Osteocyte (in vitro differentiated cells): ENCODE measurements around the gene KDF1. TPM values are rescaled to one million over a fixed set of nuclear protein-coding genes. Genes with fewer than 3 reads are reported as not detected.

Source experiments
- DNase-seq: peaks from one replicate; pipeline ENCODE4 v3.0.0; 2021; ENCODE audit warnings: mixed read lengths; ENCODE audit not compliant: unreplicated experiment; ENCODE audit errors: extremely low spot score
- H3K27ac Mint-ChIP-seq: one replicate; pipeline ENCODE4 v1.8.0; 2021; ENCODE audit warnings: mild to moderate bottlenecking, mixed read lengths; ENCODE audit not compliant: unreplicated experiment
- H3K27me3 Mint-ChIP-seq: one replicate; pipeline ENCODE4 v1.8.0; 2021; ENCODE audit warnings: mixed read lengths; ENCODE audit not compliant: unreplicated experiment
- H3K36me3 Mint-ChIP-seq: one replicate; pipeline ENCODE4 v1.8.0; 2021; ENCODE audit warnings: mixed read lengths; ENCODE audit not compliant: unreplicated experiment
- H3K4me1 Mint-ChIP-seq: one replicate; pipeline ENCODE4 v1.8.0; 2021; ENCODE audit warnings: mixed read lengths; ENCODE audit not compliant: unreplicated experiment
- H3K4me3 Mint-ChIP-seq: one replicate; pipeline ENCODE4 v1.8.0; 2021; ENCODE audit warnings: mild to moderate bottlenecking, moderate library complexity, mixed read lengths; ENCODE audit not compliant: unreplicated experiment
- H3K9me3 Mint-ChIP-seq: one replicate; pipeline ENCODE4 v1.8.0; 2021; ENCODE audit warnings: mixed read lengths; ENCODE audit not compliant: unreplicated experiment
- total RNA-seq: library from RNA; stranded (reverse); gene quantifications from 2 replicates; pipeline ENCODE4 v1.2.1, GENCODE V29; 2021
- TF ChIP-seq, protein P1 (sequence below): fragments of 200-600 bp; sonication (generic); IDR thresholded peaks from 2 replicates; pipeline ENCODE4 v1.5.0; 2021; ENCODE audit warnings: antibody characterized with exemption, mild to moderate bottlenecking, moderate library complexity

KDF1 gene
- total RNA-seq, 1 donor from 2014 or later = not detected

DNA sequence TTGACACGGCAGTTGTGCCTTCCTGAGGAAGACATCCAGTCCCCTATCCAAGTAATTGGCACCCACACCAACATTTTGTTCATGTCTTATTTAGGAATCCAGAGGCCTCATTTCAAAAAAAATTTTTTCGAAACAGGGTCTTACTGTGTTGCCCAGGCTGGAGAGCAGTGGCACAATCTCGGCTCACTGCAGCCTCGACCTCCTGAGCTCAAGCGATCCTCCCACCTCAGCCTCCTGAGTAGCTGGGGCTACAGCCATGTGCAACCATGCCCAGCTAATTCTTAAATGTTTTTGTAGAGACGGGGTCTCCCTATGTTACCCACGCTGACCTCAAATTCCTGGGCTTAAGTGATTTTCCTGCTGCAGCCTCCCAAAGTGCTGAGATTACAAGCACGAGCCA, 24.0 kb upstream of the KDF1 start:
- H3K4me3 Mint-ChIP-seq = no peak overlapping the region
- DNase-seq = no peak
- TF ChIP-seq, protein P1, sequence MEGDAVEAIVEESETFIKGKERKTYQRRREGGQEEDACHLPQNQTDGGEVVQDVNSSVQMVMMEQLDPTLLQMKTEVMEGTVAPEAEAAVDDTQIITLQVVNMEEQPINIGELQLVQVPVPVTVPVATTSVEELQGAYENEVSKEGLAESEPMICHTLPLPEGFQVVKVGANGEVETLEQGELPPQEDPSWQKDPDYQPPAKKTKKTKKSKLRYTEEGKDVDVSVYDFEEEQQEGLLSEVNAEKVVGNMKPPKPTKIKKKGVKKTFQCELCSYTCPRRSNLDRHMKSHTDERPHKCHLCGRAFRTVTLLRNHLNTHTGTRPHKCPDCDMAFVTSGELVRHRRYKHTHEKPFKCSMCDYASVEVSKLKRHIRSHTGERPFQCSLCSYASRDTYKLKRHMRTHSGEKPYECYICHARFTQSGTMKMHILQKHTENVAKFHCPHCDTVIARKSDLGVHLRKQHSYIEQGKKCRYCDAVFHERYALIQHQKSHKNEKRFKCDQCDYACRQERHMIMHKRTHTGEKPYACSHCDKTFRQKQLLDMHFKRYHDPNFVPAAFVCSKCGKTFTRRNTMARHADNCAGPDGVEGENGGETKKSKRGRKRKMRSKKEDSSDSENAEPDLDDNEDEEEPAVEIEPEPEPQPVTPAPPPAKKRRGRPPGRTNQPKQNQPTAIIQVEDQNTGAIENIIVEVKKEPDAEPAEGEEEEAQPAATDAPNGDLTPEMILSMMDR = no peak
- no peaks in the 10 kb centered on the region for H3K4me1 Mint-ChIP-seq
- H3K36me3 Mint-ChIP-seq = no peaks in the 10 kb centered on the region
- H3K27me3 Mint-ChIP-seq = peaks cover 30% of the 10 kb centered on the region
- no peaks in the 10 kb centered on the region for H3K9me3 Mint-ChIP-seq
- no peak overlapping the region for H3K27ac Mint-ChIP-seq

DNA sequence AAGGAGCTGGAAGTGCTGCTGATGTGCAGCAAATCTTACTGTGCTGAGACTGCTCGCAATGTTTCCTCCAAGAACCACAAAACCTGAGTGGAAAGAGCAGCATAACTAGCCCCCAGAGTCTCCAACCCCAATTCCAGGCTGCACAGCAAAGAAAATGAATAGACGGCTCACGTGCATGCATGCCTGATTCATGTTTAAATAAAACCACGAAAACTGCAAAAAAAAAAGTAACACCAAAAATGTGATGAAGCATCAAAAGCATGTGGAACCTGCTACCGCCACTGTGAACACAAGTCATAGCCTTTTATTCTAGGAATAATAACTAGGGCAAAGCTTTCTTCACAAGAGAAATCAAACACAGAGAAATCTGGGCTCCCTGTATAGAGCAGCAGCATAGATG, 23.6 kb upstream of the KDF1 start:
- Mint-ChIP-seq H3K4me1 (no peaks in the 10 kb centered on the region), H3K4me3 (no peak overlapping the region), H3K27ac (no peak overlapping the region), H3K27me3 (peaks cover 30% of the 10 kb centered on the region), H3K36me3 (no peaks in the 10 kb centered on the region), H3K9me3 (no peaks in the 10 kb centered on the region)
- DNase-seq = no peak
- TF ChIP-seq, protein P1 = no peak

DNA sequence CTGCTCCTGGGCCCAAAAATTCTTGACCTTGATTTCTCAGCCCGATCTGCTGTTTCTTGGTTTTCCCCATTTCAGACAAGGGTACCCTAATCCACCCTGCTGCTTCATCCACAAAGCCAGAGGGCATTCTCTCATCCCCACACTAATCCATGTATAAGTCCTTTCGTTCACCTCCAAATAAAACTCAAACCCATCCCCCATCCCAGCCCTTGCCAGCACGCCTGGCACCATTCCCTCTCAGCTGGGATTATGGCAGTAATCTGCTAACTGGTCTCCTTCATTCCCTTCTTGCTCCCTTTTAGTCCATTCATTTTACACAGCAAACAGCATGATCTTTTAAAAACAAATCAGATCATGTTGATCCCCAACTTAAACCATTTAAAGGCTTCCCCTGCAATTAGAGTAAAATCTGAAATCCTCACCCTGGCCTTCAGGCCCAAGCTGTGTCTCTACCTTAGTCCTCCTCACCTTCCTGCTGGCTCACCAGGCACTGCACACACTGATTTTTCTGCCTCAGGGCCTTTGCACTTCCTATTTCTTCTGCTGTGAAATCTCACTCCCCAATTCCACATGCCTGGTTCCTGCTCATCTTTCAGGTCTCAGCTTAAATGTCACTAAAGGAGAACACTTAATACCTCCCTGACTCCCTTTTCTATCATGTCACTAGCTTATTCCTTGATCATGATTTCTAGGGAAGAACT, 21.0 kb upstream of the KDF1 start:
- H3K4me3 Mint-ChIP-seq = no peak overlapping the region
- TF ChIP-seq, protein P1 = no peak
- no peaks in the 10 kb centered on the region for H3K4me1 Mint-ChIP-seq
- H3K27me3 Mint-ChIP-seq = peaks cover 21% of the 10 kb centered on the region
- H3K36me3 Mint-ChIP-seq = no peaks in the 10 kb centered on the region
- no peaks in the 10 kb centered on the region for H3K9me3 Mint-ChIP-seq
- H3K27ac Mint-ChIP-seq = no peak overlapping the region
- DNase-seq = no peak

DNA sequence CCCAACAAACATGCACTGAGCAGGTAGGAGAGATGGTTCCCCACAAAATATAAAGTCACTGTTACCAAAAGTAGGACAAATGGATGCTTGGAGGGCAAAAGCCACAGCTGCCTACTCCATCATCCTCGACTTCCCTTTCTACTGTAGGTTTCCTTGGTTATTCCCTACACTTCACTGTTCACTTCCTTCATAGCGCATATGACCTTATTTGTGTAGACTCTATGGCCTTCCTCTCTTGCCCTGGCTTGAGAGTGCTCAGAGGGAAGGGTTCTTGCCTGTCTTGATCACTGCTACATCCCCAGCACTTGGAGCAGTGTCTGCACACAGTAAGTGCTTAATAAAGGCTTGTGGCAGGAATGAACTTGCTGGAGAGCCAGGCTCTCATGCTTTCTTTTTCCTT, 18.6 kb upstream of the KDF1 start:
- TF ChIP-seq, protein P1 = no peak
- no peaks in the 10 kb centered on the region for H3K9me3 Mint-ChIP-seq
- no peak overlapping the region for H3K27ac Mint-ChIP-seq
- no peak overlapping the region for H3K4me3 Mint-ChIP-seq
- H3K4me1 Mint-ChIP-seq = no peaks in the 10 kb centered on the region
- DNase-seq = no peak
- peaks cover 6% of the 10 kb centered on the region for H3K27me3 Mint-ChIP-seq
- no peaks in the 10 kb centered on the region for H3K36me3 Mint-ChIP-seq

DNA sequence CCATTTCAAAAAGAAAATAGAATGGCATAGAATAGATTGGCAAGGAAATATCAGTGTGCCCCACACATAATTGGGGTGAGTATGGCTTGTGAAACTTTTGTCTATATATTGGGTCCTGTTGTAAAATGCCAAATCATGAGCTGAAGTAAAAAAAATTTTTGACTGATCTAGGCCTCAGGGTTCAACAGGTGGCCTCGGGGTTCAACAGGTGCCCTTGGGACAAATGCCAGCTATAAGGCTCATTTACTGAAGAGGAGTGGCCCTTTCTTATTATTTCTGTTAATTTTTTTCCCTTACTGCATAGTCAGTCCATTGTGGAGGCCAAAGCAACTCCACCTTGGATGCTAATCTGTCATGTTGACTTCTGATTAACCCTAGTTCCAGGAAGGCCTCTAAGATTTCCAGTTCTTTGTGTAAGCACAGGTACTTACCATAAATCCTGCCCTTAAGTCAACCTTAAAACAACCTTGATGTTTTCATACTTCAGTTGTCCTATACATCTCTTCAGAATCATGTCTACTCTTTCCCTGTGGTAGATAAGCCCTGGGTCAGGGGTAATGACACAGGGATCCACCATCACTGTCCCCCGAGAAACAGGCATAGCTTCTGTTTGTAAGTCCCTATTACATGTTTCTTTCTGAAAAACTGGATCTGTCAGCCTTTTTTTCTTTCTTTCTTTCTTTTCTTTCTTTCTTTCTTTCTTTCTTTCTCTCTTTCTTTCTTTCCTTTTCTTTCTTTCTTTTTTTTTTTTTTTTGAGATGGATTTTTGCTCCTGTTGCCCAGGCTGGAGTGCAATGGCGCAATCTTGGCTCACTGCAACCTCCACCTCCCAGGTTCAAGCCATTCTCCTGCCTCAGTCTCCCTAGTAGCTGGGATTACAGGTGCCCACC, 16.6 kb upstream of the KDF1 start:
- no peak for DNase-seq
- Mint-ChIP-seq H3K4me3 (no peak overlapping the region), H3K27me3 (no peaks in the 10 kb centered on the region), H3K27ac (no peak overlapping the region), H3K36me3 (no peaks in the 10 kb centered on the region), H3K4me1 (peaks cover 10% of the 10 kb centered on the region), H3K9me3 (no peaks in the 10 kb centered on the region)
- TF ChIP-seq, protein P1 = no peak
